ENCODE measurements around the gene TDRD1.
"Not testable (repeated sequence)": the region's sequence is repeated elsewhere in the genome, so short reads cannot be mapped to it uniquely, and the experiment has no call there.

TDRD1 gene

GRCh38 chr10:114179148-114179547 lies at the start of gene TDRD1:
Gene TDRD1, plus strand, starts transcription at chr10:114179353. Its CDS starts 8,479 bp downstream, at chr10:114187832.
- DNase-seq, result no peak

- DNase-seq, result no peak
Measured at GRCh38 chr10:114131094-114131493, 48.1 kb upstream of the TDRD1 start.

GRCh38 chr10:114135476-114135875 lies 43.7 kb upstream of the TDRD1 start:
- DNase-seq, result no peak

- DNase-seq, result no peak
Measured at GRCh38 chr10:114138581-114138980, 40.6 kb upstream of the TDRD1 start.

- DNase-seq, result no peak
Measured at GRCh38 chr10:114140036-114140435, 39.1 kb upstream of the TDRD1 start.

GRCh38 chr10:114140827-114141226 lies 38.3 kb upstream of the TDRD1 start:
- not testable (repeated sequence) for DNase-seq

GRCh38 chr10:114142018-114142417 lies 37.1 kb upstream of the TDRD1 start:
- peak; percentile 24 for DNase-seq

GRCh38 chr10:114143160-114143559 lies 36.0 kb upstream of the TDRD1 start:
- no peak for DNase-seq

- not testable (repeated sequence) for DNase-seq
Measured at GRCh38 chr10:114149476-114149875, 29.7 kb upstream of the TDRD1 start.

GRCh38 chr10:114151486-114151885 lies 27.7 kb upstream of the TDRD1 start:
- DNase-seq, result no peak

GRCh38 chr10:114151892-114152291 lies 27.3 kb upstream of the TDRD1 start:
- no peak for DNase-seq

GRCh38 chr10:114157912-114158311 lies 21.2 kb upstream of the TDRD1 start:
- no peak for DNase-seq

- DNase-seq, result no peak
Measured at GRCh38 chr10:114163062-114163461, 16.1 kb upstream of the TDRD1 start.

GRCh38 chr10:114166043-114166442 lies 13.1 kb upstream of the TDRD1 start:
- DNase-seq, result no peak

GRCh38 chr10:114166494-114166893 lies 12.7 kb upstream of the TDRD1 start:
- no peak for DNase-seq

- no peak for DNase-seq
Measured at GRCh38 chr10:114167985-114168384, 11.2 kb upstream of the TDRD1 start.

- DNase-seq, result no peak
Measured at GRCh38 chr10:114168450-114169009, 10.6 kb upstream of the TDRD1 start.

GRCh38 chr10:114172216-114172615 lies 6.9 kb upstream of the TDRD1 start:
- DNase-seq, result no peak

GRCh38 chr10:114172776-114173602 lies 6.2 kb upstream of the TDRD1 start:
- peak; percentile 17 for DNase-seq

- no peak for DNase-seq
Measured at GRCh38 chr10:114173603-114173920, 5.6 kb upstream of the TDRD1 start.

GRCh38 chr10:114173921-114174694 lies 5.0 kb upstream of the TDRD1 start, which contains the start of gene CCDC186:
Gene CCDC186, minus strand, starts transcription at chr10:114174203. Its CDS starts 10,935 bp downstream, at chr10:114163268.
- peak; percentile 96 for DNase-seq

- DNase-seq, result peak; percentile 73
Measured at GRCh38 chr10:114174695-114175188, 4.4 kb upstream of the TDRD1 start.

- DNase-seq, result no peak
Measured at GRCh38 chr10:114175667-114176066, 3.5 kb upstream of the TDRD1 start.

- no peak for DNase-seq
Measured at GRCh38 chr10:114176511-114176910, 2.6 kb upstream of the TDRD1 start.

Data from NCI-H69 (cell line).